GM19438 (cell line): ENCODE measurements around the gene POU2F1.
"Not testable (repeated sequence)": the region's sequence is repeated elsewhere in the genome, so short reads cannot be mapped to it uniquely, and the experiment has no call there.

Source experiments
- ATAC-seq: cut with Tn5 transposase; IDR thresholded peaks from one replicate; pipeline ENCODE4 v1.9.1; 2021; ENCODE audit warnings: low read depth; ENCODE audit not compliant: unreplicated experiment

POU2F1 gene

GRCh38 chr1:167202049-167202448 lies 18.6 kb upstream of the POU2F1 start:
- no peak for ATAC-seq

GRCh38 chr1:167205306-167206050 lies 15.2 kb upstream of the POU2F1 start:
- ATAC-seq, result not testable (repeated sequence)

- ATAC-seq, result no peak
These were observed 14.4 kb upstream of the POU2F1 start for GRCh38 chr1:167206166-167206835.

GRCh38 chr1:167207940-167208623 lies 12.6 kb upstream of the POU2F1 start:
- ATAC-seq, result no peak

- ATAC-seq, result no peak
These were observed 12.1 kb upstream of the POU2F1 start for GRCh38 chr1:167208624-167208976.

- no peak for ATAC-seq
These were observed 11.6 kb upstream of the POU2F1 start for GRCh38 chr1:167209044-167209443.

- ATAC-seq, result no peak
These were observed 9.6 kb upstream of the POU2F1 start for GRCh38 chr1:167210966-167211674.

GRCh38 chr1:167212025-167212424 lies 8.7 kb upstream of the POU2F1 start:
- no peak for ATAC-seq

- no peak for ATAC-seq
These were observed 3.9 kb upstream of the POU2F1 start for GRCh38 chr1:167216809-167217208.

- ATAC-seq, result no peak
These were observed 1.5 kb upstream of the POU2F1 start for GRCh38 chr1:167219194-167219593.

GRCh38 chr1:167219646-167220536 lies 795 bp upstream of the POU2F1 start:
- ATAC-seq, result peak; percentile 37

GRCh38 chr1:167221126-167221737 lies 546 bp downstream of the POU2F1 start:
- peak; percentile 10 for ATAC-seq

GRCh38 chr1:167221738-167222610 lies 1.3 kb downstream of the POU2F1 start:
- ATAC-seq, result peak; percentile 56

- no peak for ATAC-seq
These were observed 2.7 kb downstream of the POU2F1 start for GRCh38 chr1:167223144-167224103.

- not testable (repeated sequence) for ATAC-seq
These were observed 4.1 kb downstream of the POU2F1 start for GRCh38 chr1:167224734-167225235.

GRCh38 chr1:167225920-167226319 lies 5.2 kb downstream of the POU2F1 start:
- ATAC-seq, result no peak

GRCh38 chr1:167227934-167228378 lies 7.3 kb downstream of the POU2F1 start:
- no peak for ATAC-seq
